ENCODE results near the gene PEX7. TPM values are rescaled to one million over a fixed set of nuclear protein-coding genes. Genes with fewer than 3 reads are reported as not detected.

The PEX7 gene
- total and polyA plus RNA-seq, 4 experiments from 2014 or later = 4.4 to 7.2 (median 5.1) TPM

Other genes with a start within 250 kb of the PEX7 start
- 10 to 100 TPM; 31.4 to 31.7 TPM for gene MAP3K5, start 30.1 kb upstream of the PEX7 start, total RNA-seq
- 10 to 100 TPM in 1 of 2 donors, 1 to 10 TPM in 1; 7.3 to 26.3 TPM for gene MAP3K5, start 30.1 kb upstream of the PEX7 start, polyA plus RNA-seq
- not detected for gene SLC35D3, start 99.7 kb downstream of the PEX7 start, total RNA-seq
- gene SLC35D3, start 99.7 kb downstream of the PEX7 start, polyA plus RNA-seq = not detected
- gene IL20RA, start 222.4 kb downstream of the PEX7 start, total RNA-seq = not detected
- not detected for gene IL20RA, start 222.4 kb downstream of the PEX7 start, polyA plus RNA-seq

All from CD4-positive, alpha-beta memory T cell (primary cell).